ENCODE measurements around the gene SLAMF6.

GRCh38 chr1:160436966-160437365 lies 86.1 kb downstream of the SLAMF6 start:
- TF ChIP-seq POLR2A (IDR thresholded peaks at IDR 0.05) (no peak), CTCF (IDR thresholded peaks at IDR 0.05) (no peak)
